OCI-LY3 (cell line): Measurements from ENCODE around the gene NR6A1.

ENCODE experiments used
- H2AFZ ChIP-seq: fragments of 200-600, 300-600 bp; shearing (Covaris generic); 2 replicates; pipeline ENCODE4 v1.6.0; 2014; ENCODE audit warnings: antibody characterized with exemption, low read depth, low read length
- H3K27ac ChIP-seq: fragments of 200-600, 300-600 bp; sonication (generic); 2 replicates; pipeline ENCODE4 v1.5.1; 2014; ENCODE audit warnings: mild to moderate bottlenecking, low read length, moderate library complexity, mixed read lengths
- H3K27me3 ChIP-seq: fragments of 200-600, 300-600 bp; sonication (generic); 2 replicates; pipeline ENCODE4 v1.6.1; 2014; ENCODE audit warnings: low read depth, low read length, mixed read lengths
- H3K36me3 ChIP-seq: fragments of 200-600, 300-600 bp; sonication (generic); replicated peaks from 2 replicates; pipeline ENCODE3; 2014; ENCODE audit warnings: low read depth, low read length, mixed read lengths
- H3K4me1 ChIP-seq: fragments of 300-600, 200-600 bp; sonication (generic); 2 replicates; pipeline ENCODE4 v1.6.1; 2014; ENCODE audit warnings: low read length, mixed read lengths
- H3K4me2 ChIP-seq: fragments of 200-600, 300-600 bp; sonication (generic); 2 replicates; pipeline ENCODE4 v1.6.1; 2014; ENCODE audit warnings: low read length, mixed read lengths
- H3K4me3 ChIP-seq: fragments of 300-600, 200-600 bp; sonication (generic); 2 replicates; pipeline ENCODE4 v1.5.1; 2014; ENCODE audit warnings: antibody characterized with exemption, mild to moderate bottlenecking, low read length, moderate library complexity
- H3K79me2 ChIP-seq: fragments of 300-600, 200-600 bp; shearing (Covaris generic); 2 replicates; pipeline ENCODE4 v1.6.1; 2014; ENCODE audit warnings: mild to moderate bottlenecking, low read length, mixed read lengths
- H3K9ac ChIP-seq: fragments of 300-600, 200-600 bp; shearing (Covaris generic); 2 replicates; pipeline ENCODE4 v1.6.0; 2014; ENCODE audit warnings: mild to moderate bottlenecking, low read length, moderate library complexity
- H3K9me3 ChIP-seq: fragments of 200-600, 300-600 bp; shearing (Covaris generic); 2 replicates; pipeline ENCODE4 v1.6.1; 2014; ENCODE audit warnings: low read length, mixed read lengths; ENCODE audit not compliant: insufficient read depth
- H4K20me1 ChIP-seq: fragments of 200-600, 300-600 bp; sonication (generic); 2 replicates; pipeline ENCODE4 v1.6.1; 2016; ENCODE audit warnings: low read length, mixed read lengths; ENCODE audit not compliant: insufficient read depth
- CTCF ChIP-seq: fragments of 200-600, 300-600 bp; sonication (generic); IDR thresholded peaks from 2 replicates; pipeline ENCODE4 v1.5.1; 2014; ENCODE audit warnings: antibody characterized with exemption, low read length, low read depth
- EZH2phosphoT487 ChIP-seq: fragments of 200-600 bp; shearing (Covaris generic); IDR thresholded peaks from 2 replicates; pipeline ENCODE4 v1.6.1; 2018; ENCODE audit warnings: antibody characterized with exemption, mixed run types, low read depth

Gene NR6A1

GRCh38 chr9:124541824-124542223, 229.3 kb downstream of the NR6A1 start:
- H3K9me3 ChIP-seq: no peaks in the 10 kb centered on the region
- no peak for TF ChIP-seq EZH2phosphoT487
- no peak for TF ChIP-seq CTCF
- no peak overlapping the region for H2AFZ ChIP-seq
- H4K20me1 ChIP-seq: 0 out of 2 replicates have a peak, but pooled peaks cover 6% of the 10 kb centered on the region
- H3K9ac ChIP-seq: no peak overlapping the region
- H3K27ac ChIP-seq: no peak overlapping the region
- H3K4me2 ChIP-seq: no peak overlapping the region
- peaks cover 14% of the 10 kb centered on the region for H3K36me3 ChIP-seq
- no peak overlapping the region for H3K4me3 ChIP-seq
- H3K27me3 ChIP-seq: no peaks in the 10 kb centered on the region
- no peaks in the 10 kb centered on the region for H3K79me2 ChIP-seq
- peaks cover 11% of the 10 kb centered on the region for H3K4me1 ChIP-seq

DNA sequence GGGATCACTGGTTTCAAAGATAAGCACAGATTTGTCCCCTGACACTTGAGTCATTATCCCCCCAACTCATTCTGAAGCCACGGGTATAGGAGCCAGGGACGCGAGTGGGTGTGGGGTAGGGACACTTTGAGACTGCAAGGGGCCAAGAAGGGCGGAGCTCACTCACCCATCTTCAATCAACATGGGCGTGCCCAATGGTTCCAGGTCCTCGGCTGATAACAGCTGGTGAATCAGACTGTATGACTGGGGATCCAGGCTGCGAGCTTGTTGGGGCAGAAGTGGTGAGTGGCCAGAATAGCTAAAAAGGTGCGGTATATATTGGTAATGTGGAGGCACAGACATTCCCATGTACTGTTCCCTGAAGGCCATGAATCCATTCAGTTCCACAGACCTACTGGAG, 233.2 kb downstream of the NR6A1 start:
- Histone ChIP-seq H3K9me3 (no peaks in the 10 kb centered on the region), H2AFZ (no peak overlapping the region), H3K4me3 (no peak overlapping the region), H3K4me2 (no peak overlapping the region), H3K79me2 (no peaks in the 10 kb centered on the region), H3K4me1 (no peaks in the 10 kb centered on the region), H3K36me3 (peaks cover 27% of the 10 kb centered on the region), H3K27me3 (no peaks in the 10 kb centered on the region), H4K20me1 (no peaks in the 10 kb centered on the region), H3K9ac (no peak overlapping the region), H3K27ac (no peak overlapping the region)
- no peak for TF ChIP-seq CTCF
- TF ChIP-seq EZH2phosphoT487: no peak

DNA sequence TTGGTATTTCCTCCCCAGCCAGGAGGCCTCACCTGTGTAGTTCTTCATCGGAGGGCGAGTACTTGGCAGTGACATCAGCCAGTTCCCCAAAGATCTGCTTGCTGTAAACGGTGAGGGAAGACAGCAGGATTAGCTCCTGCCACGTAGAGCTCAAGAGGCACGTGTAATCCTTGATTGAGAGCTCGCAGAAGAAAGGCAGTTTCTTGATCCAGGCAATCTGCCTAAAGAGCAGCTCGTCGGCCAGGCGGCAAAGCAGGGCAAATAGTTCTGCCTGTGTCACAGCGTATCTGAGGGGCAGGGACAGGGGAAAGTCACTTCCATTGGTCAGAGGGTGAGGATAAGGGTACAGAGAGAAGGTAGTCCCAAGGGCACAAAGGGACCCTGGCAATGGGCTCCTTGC, 235.3 kb downstream of the NR6A1 start:
- no peak overlapping the region for H3K4me3 ChIP-seq
- no peaks in the 10 kb centered on the region for H3K4me1 ChIP-seq
- H3K4me2 ChIP-seq: no peak overlapping the region
- H3K9ac ChIP-seq: no peak overlapping the region
- no peak for TF ChIP-seq CTCF
- no peaks in the 10 kb centered on the region for H3K79me2 ChIP-seq
- no peaks in the 10 kb centered on the region for H4K20me1 ChIP-seq
- no peak overlapping the region for H2AFZ ChIP-seq
- peaks cover 28% of the 10 kb centered on the region for H3K36me3 ChIP-seq
- no peaks in the 10 kb centered on the region for H3K9me3 ChIP-seq
- H3K27me3 ChIP-seq: no peaks in the 10 kb centered on the region
- H3K27ac ChIP-seq: no peak overlapping the region

- H3K9me3 ChIP-seq: no peaks in the 10 kb centered on the region
- no peak for TF ChIP-seq CTCF
- no peak for TF ChIP-seq EZH2phosphoT487
Observed at GRCh38 chr9:124532897-124533296, 238.2 kb downstream of the NR6A1 start.

More at GRCh38 chr9:124532897-124533296, 238.2 kb downstream of the NR6A1 start:
- no peaks in the 10 kb centered on the region for H3K27me3 ChIP-seq
- H3K4me1 ChIP-seq: no peaks in the 10 kb centered on the region
- no peak overlapping the region for H2AFZ ChIP-seq
- no peak overlapping the region for H3K4me3 ChIP-seq
- H4K20me1 ChIP-seq: no peaks in the 10 kb centered on the region; the same call in 1 of the 2 replicates
- peaks cover 21% of the 10 kb centered on the region for H3K36me3 ChIP-seq
- no peak overlapping the region for H3K9ac ChIP-seq
- no peak overlapping the region for H3K27ac ChIP-seq
- H3K4me2 ChIP-seq: no peak overlapping the region
- no peaks in the 10 kb centered on the region for H3K79me2 ChIP-seq
